OCI-LY3 (cell line): ENCODE data around the gene DLK1.

Source experiments
- H2AFZ ChIP-seq: fragments of 200-600, 300-600 bp; shearing (Covaris generic); 2 replicates; pipeline ENCODE4 v1.6.0; 2014; ENCODE audit warnings: antibody characterized with exemption, low read depth, low read length
- H3K27ac ChIP-seq: fragments of 200-600, 300-600 bp; sonication (generic); 2 replicates; pipeline ENCODE4 v1.5.1; 2014; ENCODE audit warnings: mild to moderate bottlenecking, low read length, moderate library complexity, mixed read lengths
- H3K27me3 ChIP-seq: fragments of 200-600, 300-600 bp; sonication (generic); 2 replicates; pipeline ENCODE4 v1.6.1; 2014; ENCODE audit warnings: low read depth, low read length, mixed read lengths
- H3K36me3 ChIP-seq: fragments of 200-600, 300-600 bp; sonication (generic); replicated peaks from 2 replicates; pipeline ENCODE3; 2014; ENCODE audit warnings: low read depth, low read length, mixed read lengths
- H3K4me1 ChIP-seq: fragments of 300-600, 200-600 bp; sonication (generic); 2 replicates; pipeline ENCODE4 v1.6.1; 2014; ENCODE audit warnings: low read length, mixed read lengths
- H3K4me2 ChIP-seq: fragments of 200-600, 300-600 bp; sonication (generic); 2 replicates; pipeline ENCODE4 v1.6.1; 2014; ENCODE audit warnings: low read length, mixed read lengths
- H3K4me3 ChIP-seq: fragments of 300-600, 200-600 bp; sonication (generic); 2 replicates; pipeline ENCODE4 v1.5.1; 2014; ENCODE audit warnings: antibody characterized with exemption, mild to moderate bottlenecking, low read length, moderate library complexity
- H3K79me2 ChIP-seq: fragments of 300-600, 200-600 bp; shearing (Covaris generic); 2 replicates; pipeline ENCODE4 v1.6.1; 2014; ENCODE audit warnings: mild to moderate bottlenecking, low read length, mixed read lengths
- H3K9ac ChIP-seq: fragments of 300-600, 200-600 bp; shearing (Covaris generic); 2 replicates; pipeline ENCODE4 v1.6.0; 2014; ENCODE audit warnings: mild to moderate bottlenecking, low read length, moderate library complexity
- H3K9me3 ChIP-seq: fragments of 200-600, 300-600 bp; shearing (Covaris generic); 2 replicates; pipeline ENCODE4 v1.6.1; 2014; ENCODE audit warnings: low read length, mixed read lengths; ENCODE audit not compliant: insufficient read depth
- H4K20me1 ChIP-seq: fragments of 200-600, 300-600 bp; sonication (generic); 2 replicates; pipeline ENCODE4 v1.6.1; 2016; ENCODE audit warnings: low read length, mixed read lengths; ENCODE audit not compliant: insufficient read depth
- EZH2phosphoT487 ChIP-seq: fragments of 200-600 bp; shearing (Covaris generic); IDR thresholded peaks from 2 replicates; pipeline ENCODE4 v1.6.1; 2018; ENCODE audit warnings: antibody characterized with exemption, mixed run types, low read depth
- TF ChIP-seq, protein P1 (sequence below): fragments of 200-600, 300-600 bp; sonication (generic); IDR thresholded peaks from 2 replicates; pipeline ENCODE4 v1.5.1; 2014; ENCODE audit warnings: antibody characterized with exemption, low read length, low read depth

The DLK1 gene

DNA sequence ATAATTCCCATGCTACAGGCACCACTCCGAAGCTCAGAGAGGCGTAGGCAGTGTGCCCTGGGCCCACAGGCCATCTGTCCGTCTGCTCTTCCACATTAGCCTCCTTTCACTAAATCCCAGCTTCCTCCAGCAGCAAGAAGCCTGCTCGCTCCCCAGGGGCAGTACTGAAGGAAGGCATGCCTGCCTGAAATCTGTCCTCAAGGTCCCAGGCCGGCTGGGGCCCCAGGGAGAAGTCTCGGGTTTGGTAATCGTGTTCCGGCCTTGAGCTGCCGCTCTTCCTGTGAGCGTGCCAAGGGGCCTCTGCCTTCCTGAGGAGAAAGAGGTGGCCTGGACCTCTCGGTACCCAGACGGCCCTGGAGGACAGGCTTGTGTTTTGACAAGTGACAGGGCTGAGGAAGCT lies 15.2 kb upstream of the DLK1 start:
- TF ChIP-seq EZH2phosphoT487: no peak
- Histone ChIP-seq H3K9ac (no peak overlapping the region), H2AFZ (no peak overlapping the region)

DNA sequence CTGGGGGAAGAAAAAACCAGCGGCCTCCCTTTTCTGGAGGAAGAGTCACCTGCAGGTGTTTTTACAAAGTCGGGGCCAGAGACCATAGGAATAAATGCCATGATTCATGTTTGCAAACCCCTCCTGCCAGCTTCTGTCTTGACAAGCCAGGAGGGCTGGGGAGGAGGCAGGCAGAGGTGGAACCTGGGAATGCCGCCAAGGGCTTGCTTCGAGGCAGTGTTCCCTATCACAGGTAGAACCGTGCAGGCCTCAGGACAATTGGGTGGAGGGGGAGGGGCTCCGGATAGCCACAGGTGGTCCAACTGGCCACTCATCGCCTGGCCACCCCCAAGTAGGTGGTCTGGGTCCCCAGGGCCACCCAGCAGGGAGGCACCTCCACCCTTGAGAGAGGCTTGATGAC lies 14.2 kb upstream of the DLK1 start:
- Histone ChIP-seq H3K4me2 (no peak overlapping the region), H3K27ac (no peak overlapping the region), H3K27me3 (no peaks in the 10 kb centered on the region), H3K4me3 (no peak overlapping the region), H4K20me1 (no peaks in the 10 kb centered on the region), H3K4me1 (no peaks in the 10 kb centered on the region), H3K36me3 (no peaks in the 10 kb centered on the region), H3K9me3 (no peaks in the 10 kb centered on the region), H3K79me2 (no peaks in the 10 kb centered on the region), H3K9ac (no peak overlapping the region), H2AFZ (no peak overlapping the region)
- TF ChIP-seq EZH2phosphoT487: no peak
- TF ChIP-seq, protein P1, sequence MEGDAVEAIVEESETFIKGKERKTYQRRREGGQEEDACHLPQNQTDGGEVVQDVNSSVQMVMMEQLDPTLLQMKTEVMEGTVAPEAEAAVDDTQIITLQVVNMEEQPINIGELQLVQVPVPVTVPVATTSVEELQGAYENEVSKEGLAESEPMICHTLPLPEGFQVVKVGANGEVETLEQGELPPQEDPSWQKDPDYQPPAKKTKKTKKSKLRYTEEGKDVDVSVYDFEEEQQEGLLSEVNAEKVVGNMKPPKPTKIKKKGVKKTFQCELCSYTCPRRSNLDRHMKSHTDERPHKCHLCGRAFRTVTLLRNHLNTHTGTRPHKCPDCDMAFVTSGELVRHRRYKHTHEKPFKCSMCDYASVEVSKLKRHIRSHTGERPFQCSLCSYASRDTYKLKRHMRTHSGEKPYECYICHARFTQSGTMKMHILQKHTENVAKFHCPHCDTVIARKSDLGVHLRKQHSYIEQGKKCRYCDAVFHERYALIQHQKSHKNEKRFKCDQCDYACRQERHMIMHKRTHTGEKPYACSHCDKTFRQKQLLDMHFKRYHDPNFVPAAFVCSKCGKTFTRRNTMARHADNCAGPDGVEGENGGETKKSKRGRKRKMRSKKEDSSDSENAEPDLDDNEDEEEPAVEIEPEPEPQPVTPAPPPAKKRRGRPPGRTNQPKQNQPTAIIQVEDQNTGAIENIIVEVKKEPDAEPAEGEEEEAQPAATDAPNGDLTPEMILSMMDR: no peak

More for the DNA sequence above, 15.2 kb upstream of the DLK1 start:
- no peak overlapping the region for H3K4me3 ChIP-seq
- H3K4me1 ChIP-seq: no peaks in the 10 kb centered on the region
- H3K4me2 ChIP-seq: no peak overlapping the region
- no peaks in the 10 kb centered on the region for H3K79me2 ChIP-seq
- H3K9me3 ChIP-seq: no peaks in the 10 kb centered on the region
- no peaks in the 10 kb centered on the region for H4K20me1 ChIP-seq
- H3K27ac ChIP-seq: no peak overlapping the region
- H3K36me3 ChIP-seq: no peaks in the 10 kb centered on the region
- no peaks in the 10 kb centered on the region for H3K27me3 ChIP-seq

DNA sequence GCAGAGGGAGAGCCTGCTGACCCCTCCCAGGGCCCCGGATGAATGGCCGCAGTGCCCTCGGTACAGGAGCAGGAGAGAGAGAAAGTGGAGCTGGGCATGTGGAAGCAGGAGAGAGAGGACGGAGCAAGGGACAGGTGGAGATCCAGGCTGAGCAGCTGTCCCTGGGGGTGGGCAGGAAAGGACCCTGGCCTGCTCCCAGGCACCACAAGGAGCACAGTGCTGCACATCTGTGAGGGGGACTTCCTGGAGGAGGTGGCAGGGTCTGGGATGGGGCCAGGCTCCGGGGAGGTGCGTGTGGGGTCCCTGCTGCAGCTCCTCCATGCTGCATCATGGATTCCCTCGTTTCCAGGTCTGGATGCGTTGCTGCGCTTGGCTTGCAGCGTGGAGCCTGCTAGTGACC lies 13.0 kb upstream of the DLK1 start:
- Histone ChIP-seq H3K36me3 (no peaks in the 10 kb centered on the region), H2AFZ (no peak overlapping the region), H3K4me1 (no peaks in the 10 kb centered on the region), H3K79me2 (no peaks in the 10 kb centered on the region), H3K9me3 (no peaks in the 10 kb centered on the region), H3K9ac (no peak overlapping the region), H3K27ac (no peak overlapping the region), H3K4me3 (no peak overlapping the region), H3K27me3 (peaks cover 8% of the 10 kb centered on the region; the same call in 1 of the 2 replicates), H3K4me2 (no peak overlapping the region), H4K20me1 (no peaks in the 10 kb centered on the region)
- TF ChIP-seq, protein P1: no peak
- no peak for TF ChIP-seq EZH2phosphoT487

- Histone ChIP-seq H3K4me1 (no peaks in the 10 kb centered on the region), H3K79me2 (no peaks in the 10 kb centered on the region), H3K36me3 (no peaks in the 10 kb centered on the region), H3K27me3 (peaks cover 15% of the 10 kb centered on the region; the same call in 1 of the 2 replicates), H3K9me3 (no peaks in the 10 kb centered on the region), H3K4me3 (no peak overlapping the region), H4K20me1 (no peaks in the 10 kb centered on the region), H3K4me2 (no peak overlapping the region), H3K9ac (no peak overlapping the region), H2AFZ (no peak overlapping the region), H3K27ac (no peak overlapping the region)
- no peak for TF ChIP-seq EZH2phosphoT487
- TF ChIP-seq, protein P1: no peak
These were observed 12.3 kb upstream of the DLK1 start for GRCh38 chr14:100714258-100714892.
